Gastroesophageal sphincter (tissue), 3 donors: ENCODE results near the gene TNRC6B.

Experiments used
- EP300 ChIP-seq: sonication (generic); formaldehyde crosslinking; IDR thresholded peaks from one replicate; pipeline ENCODE4 v1.6.1; 2017; ENCODE audit warnings: antibody characterized with exemption, mild to moderate bottlenecking
- POLR2A ChIP-seq, 2 donors: fragments of 450-650 bp; IDR thresholded peaks; one replicate each; pipeline ENCODE4 v1.6.1; 2017; ENCODE audit warnings: antibody characterized with exemption in 2 of 2, mild to moderate bottlenecking in 2 of 2, moderate library complexity in 1 of 2
- TF ChIP-seq, protein P1 (sequence below), 4 experiments: fragments of 200-600 bp in 2 of 4; fragments of 450-650 bp in 2 of 4; sonication (generic) in 1 of 4; IDR thresholded peaks; one replicate each; pipeline ENCODE4 v1.5.1; 2017 to 2019; ENCODE audit warnings: antibody characterized with exemption in 4 of 4, mild to moderate bottlenecking in 2 of 4, moderate library complexity in 2 of 4

DNA sequence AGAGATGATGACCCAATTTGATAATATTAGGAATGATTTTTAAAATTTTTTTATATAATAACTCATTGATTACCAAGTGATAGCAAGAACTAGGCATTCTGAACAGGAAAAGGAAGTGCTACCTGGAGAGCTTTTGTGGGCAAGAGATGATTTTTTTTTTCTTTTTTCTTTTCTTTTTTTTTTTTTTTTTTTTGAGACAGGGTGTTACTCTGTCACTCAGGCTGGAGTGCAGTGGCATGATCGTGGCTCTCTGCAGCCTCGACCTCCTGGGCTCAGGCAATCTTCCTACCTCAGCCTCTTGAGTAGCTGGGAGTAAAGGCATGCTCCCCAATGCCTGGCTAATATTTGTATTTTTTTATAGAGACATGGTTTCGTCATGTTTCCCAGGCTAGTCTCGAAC, 40.4 kb downstream of the TNRC6B start:
- TF ChIP-seq, protein P1, sequence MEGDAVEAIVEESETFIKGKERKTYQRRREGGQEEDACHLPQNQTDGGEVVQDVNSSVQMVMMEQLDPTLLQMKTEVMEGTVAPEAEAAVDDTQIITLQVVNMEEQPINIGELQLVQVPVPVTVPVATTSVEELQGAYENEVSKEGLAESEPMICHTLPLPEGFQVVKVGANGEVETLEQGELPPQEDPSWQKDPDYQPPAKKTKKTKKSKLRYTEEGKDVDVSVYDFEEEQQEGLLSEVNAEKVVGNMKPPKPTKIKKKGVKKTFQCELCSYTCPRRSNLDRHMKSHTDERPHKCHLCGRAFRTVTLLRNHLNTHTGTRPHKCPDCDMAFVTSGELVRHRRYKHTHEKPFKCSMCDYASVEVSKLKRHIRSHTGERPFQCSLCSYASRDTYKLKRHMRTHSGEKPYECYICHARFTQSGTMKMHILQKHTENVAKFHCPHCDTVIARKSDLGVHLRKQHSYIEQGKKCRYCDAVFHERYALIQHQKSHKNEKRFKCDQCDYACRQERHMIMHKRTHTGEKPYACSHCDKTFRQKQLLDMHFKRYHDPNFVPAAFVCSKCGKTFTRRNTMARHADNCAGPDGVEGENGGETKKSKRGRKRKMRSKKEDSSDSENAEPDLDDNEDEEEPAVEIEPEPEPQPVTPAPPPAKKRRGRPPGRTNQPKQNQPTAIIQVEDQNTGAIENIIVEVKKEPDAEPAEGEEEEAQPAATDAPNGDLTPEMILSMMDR (IDR thresholded peaks at IDR 0.05) = no peak
- TF ChIP-seq POLR2A (IDR thresholded peaks at IDR 0.05) (no peak), EP300 (no peak)
